ENCODE results near the gene HOXB5.

DNA sequence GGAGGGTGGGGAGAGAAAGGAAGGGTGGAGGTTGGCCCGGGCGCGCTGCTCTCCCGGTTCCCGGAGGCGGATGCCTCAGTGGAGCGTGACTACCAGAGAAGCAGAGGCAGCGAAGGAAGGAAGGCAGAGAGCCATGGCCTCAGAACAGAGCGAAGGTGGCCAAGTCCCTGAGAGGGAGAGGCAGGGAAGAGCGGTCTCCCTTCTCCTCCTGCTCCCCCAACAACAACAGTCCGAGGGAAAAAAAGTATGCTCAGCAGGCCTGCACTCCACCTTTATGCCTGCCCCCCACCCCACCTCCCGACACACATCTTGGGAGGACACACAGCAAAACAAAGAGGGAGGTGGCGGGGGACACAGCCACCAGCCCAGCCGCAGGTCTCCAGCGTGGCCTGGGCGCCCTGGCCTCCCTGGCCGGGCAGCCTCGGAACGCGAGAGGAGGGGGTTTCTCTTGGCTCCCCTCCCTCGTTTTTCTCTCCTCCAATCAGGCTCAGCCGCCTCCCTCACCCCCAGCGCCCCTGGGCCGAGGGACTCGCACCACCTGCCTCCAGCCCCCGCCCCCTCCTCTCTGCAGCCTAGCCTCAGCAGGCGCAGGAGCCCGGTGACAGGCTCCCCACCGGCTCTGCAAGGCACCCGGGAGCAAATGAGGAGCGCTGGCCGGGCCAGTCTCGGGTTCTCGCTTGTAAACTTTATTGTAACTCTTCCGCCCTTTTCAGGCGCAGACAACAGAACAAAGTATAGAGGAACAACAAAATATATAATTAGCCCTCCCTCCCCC is 18.3 kb upstream of the HOXB5 start:
- TF ChIP-seq, protein P1, sequence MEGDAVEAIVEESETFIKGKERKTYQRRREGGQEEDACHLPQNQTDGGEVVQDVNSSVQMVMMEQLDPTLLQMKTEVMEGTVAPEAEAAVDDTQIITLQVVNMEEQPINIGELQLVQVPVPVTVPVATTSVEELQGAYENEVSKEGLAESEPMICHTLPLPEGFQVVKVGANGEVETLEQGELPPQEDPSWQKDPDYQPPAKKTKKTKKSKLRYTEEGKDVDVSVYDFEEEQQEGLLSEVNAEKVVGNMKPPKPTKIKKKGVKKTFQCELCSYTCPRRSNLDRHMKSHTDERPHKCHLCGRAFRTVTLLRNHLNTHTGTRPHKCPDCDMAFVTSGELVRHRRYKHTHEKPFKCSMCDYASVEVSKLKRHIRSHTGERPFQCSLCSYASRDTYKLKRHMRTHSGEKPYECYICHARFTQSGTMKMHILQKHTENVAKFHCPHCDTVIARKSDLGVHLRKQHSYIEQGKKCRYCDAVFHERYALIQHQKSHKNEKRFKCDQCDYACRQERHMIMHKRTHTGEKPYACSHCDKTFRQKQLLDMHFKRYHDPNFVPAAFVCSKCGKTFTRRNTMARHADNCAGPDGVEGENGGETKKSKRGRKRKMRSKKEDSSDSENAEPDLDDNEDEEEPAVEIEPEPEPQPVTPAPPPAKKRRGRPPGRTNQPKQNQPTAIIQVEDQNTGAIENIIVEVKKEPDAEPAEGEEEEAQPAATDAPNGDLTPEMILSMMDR (IDR thresholded peaks at IDR 0.05), result no peak
- no peak for TF ChIP-seq POLR2A (IDR thresholded peaks at IDR 0.05)
